Memory B cell (primary cell): Measurements from ENCODE around the gene KIRREL2.
"Not testable (repeated sequence)": the region's sequence is repeated elsewhere in the genome, so short reads cannot be mapped to it uniquely, and the experiment has no call there.

Experiments used
- ATAC-seq: fragments of 150-1000 bp; cut with Tn5 transposase; 2 replicates; pipeline ENCODE4 v1.10.0; 2021; ENCODE audit warnings: low read depth, mild to moderate bottlenecking, moderate library complexity
- DNase-seq, 2 donors: peaks; one replicate each; pipeline ENCODE4 v3.0.0; 2022; ENCODE audit warnings: low spot score in 2 of 2
- H3K27ac Mint-ChIP-seq: one replicate; pipeline ENCODE4 v1.8.0; 2022; ENCODE audit warnings: mild to moderate bottlenecking, moderate library complexity, mixed read lengths
- H3K27me3 Mint-ChIP-seq: one replicate; pipeline ENCODE4 v1.8.0; 2022; ENCODE audit warnings: mixed read lengths
- H3K36me3 Mint-ChIP-seq: one replicate; pipeline ENCODE4 v1.8.0; 2022; ENCODE audit warnings: mild to moderate bottlenecking, mixed read lengths
- H3K4me1 Mint-ChIP-seq: one replicate; pipeline ENCODE4 v1.8.0; 2022; ENCODE audit warnings: mixed read lengths
- H3K4me3 Mint-ChIP-seq: one replicate; pipeline ENCODE4 v1.8.0; 2022; ENCODE audit warnings: mild to moderate bottlenecking, moderate library complexity, mixed read lengths
- H3K9me3 Mint-ChIP-seq: one replicate; pipeline ENCODE4 v1.8.0; 2022; ENCODE audit warnings: mixed read lengths

KIRREL2 gene

DNA sequence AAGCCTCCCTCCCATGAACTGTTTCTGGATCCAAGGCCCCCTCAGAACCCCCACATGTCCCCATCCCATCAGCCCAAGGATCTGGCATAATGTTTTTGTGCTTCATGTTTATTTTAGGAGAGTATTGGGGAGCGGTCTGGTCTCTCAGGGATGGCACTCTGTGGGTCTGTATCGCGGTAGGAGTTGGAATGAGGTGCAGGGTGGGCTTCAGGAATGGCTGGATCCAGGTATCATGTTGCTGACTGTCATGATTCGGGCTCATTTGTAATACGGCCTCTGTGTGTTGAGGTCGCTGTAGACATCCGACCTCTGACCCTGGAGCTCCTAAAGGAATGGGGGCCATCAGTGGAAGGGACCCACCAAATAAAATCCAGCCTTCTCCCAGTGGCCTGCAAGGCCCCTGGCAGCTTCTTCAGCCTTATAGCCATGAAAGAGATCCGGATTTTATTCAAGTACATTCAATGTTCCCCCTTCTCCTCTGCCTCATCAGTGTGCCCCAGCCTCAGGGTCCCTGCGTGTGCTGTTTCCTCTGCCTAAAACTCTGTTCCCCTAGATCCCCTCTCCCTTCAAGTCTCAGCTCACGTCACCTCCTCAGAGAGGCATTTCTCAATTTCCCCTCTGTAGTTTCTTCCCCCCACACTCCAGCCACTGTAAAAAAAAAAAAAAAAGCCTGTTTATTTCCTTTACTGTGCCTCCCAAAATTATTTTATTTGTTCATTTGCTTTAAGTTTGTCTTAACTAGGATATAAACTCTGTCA is 47.8 kb downstream of the KIRREL2 start:
- no peaks in the 10 kb centered on the region for H3K9me3 Mint-ChIP-seq
- H3K27ac Mint-ChIP-seq: peak overlapping the region; percentile 98
- H3K36me3 Mint-ChIP-seq: peaks cover 1% of the 10 kb centered on the region
- ATAC-seq (no peak), DNase-seq (no peak)
- no peak overlapping the region for H3K4me3 Mint-ChIP-seq
- H3K27me3 Mint-ChIP-seq: no peaks in the 10 kb centered on the region
- H3K4me1 Mint-ChIP-seq: peaks cover 48% of the 10 kb centered on the region

DNA sequence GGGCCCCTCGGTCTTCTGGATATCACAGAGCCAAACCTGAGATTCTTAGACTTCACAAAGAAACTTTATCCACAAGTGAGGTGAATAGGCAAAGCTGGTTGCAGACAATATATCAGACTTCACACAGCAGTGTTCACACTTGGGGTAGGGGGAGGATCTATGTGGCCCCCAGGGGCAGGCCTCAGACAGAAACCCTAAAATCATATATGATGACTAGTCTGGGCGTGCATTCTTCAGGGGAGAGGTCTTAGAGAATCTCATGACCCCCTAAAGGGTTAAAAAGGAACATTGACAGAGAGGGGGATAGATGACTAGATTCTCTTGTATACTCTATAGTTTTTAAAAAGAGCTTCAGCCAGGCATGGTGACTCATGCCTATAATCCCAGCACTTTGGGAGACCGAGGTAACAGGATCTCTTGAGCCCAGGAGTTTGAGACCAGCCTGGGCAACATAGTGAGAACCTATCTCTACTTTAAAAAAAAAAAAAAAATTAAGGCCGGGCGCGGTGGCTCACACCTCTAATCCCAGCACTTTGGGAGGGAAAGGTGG is 48.5 kb downstream of the KIRREL2 start:
- peak overlapping the region; percentile 98 for H3K27ac Mint-ChIP-seq
- peaks cover 51% of the 10 kb centered on the region for H3K4me1 Mint-ChIP-seq
- H3K27me3 Mint-ChIP-seq: no peaks in the 10 kb centered on the region
- ATAC-seq (no peak), DNase-seq (no peak)
- H3K36me3 Mint-ChIP-seq: no peaks in the 10 kb centered on the region
- H3K4me3 Mint-ChIP-seq: no peak overlapping the region
- no peaks in the 10 kb centered on the region for H3K9me3 Mint-ChIP-seq

DNA sequence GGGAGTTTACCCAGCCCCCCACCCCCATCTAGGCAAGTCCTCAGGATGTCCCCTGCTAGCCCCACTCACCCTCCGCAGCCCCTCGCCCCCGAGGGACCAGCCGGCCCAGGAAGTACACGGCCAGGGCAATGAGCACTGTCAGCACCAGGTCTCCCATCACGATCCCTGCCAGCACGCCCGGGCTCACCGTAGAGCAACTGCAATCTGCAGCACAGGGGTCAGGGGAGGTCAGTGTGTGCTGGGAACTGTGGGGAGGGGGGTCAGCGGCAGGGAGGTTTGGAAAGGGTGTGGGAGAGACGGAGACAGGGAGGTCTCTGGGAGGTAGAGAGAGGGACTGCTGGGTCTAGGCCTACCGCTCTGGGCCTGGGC is 50.6 kb downstream of the KIRREL2 start:
- H3K27ac Mint-ChIP-seq: peak overlapping the region; percentile 72
- H3K27me3 Mint-ChIP-seq: no peaks in the 10 kb centered on the region
- H3K4me1 Mint-ChIP-seq: peaks cover 43% of the 10 kb centered on the region
- no peaks in the 10 kb centered on the region for H3K9me3 Mint-ChIP-seq
- H3K36me3 Mint-ChIP-seq: no peaks in the 10 kb centered on the region
- ATAC-seq: no peak
- DNase-seq: no peak
- H3K4me3 Mint-ChIP-seq: no peak overlapping the region

DNA sequence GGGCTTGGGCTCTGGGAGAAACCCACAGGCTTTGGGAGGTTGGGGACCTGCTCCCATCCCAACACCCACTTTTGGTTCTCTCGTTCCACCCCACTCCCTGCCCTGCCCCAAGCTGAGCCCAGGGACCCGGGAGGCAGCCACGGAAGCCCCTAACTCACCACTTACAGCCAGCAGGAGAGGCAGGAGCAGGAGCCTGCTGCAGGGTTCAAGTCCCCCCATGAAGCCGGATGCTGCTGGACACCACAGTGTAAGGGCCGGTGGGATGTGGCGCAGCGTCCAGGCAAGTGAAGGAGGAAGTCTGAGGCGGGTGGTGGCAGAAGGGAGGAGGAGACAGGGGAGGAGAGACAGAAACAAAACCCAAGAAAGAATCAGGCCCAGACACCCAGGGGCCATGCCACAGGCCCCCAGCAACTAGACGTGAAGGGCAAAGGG is 51.3 kb downstream of the KIRREL2 start, which contains the start of gene TYROBP:
TYROBP (minus strand) TSS at position 286 of the 432 bp plus-strand sequence; CDS start at position 219, 67 bp downstream.
- no peak for ATAC-seq

DNA sequence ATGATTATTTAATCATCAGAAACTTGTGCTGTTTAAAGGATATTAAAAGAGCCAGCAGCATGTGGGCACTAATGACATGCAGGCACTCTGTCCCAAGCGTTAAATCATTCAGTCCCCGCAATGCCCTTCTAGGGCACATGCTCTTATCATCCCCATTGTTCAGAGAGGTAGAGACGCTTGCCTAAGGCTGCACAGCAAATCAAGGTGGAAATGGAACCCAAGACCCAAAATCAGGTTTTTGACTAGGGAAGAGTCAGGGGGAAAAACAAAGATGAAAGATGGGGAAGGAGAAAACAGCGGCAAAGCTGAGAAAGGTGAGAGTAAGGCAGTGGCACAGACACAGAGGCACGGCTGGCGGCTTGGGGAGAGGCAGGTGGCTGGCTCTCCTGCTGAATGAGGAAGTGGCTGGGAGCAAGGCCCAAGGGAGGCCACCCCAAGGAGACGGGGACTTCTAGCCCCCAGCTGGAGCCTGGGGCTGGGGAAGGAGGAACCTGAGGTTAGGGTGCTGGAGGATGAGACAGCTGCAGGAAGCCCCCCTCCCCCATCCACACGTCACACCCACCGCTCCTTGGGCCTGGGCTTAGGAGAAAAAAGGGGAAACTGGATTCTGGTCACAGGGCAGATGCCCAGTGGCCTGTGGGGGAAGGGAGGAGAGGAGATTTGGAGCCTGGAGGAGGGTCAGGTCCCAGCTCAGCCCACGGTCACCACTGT is 52.4 kb downstream of the KIRREL2 start:
- DNase-seq (peak; percentile 74 to 85), ATAC-seq (peak; percentile 93)
- no peaks in the 10 kb centered on the region for H3K27me3 Mint-ChIP-seq
- H3K36me3 Mint-ChIP-seq: no peaks in the 10 kb centered on the region
- peak overlapping the region; percentile 82 for H3K27ac Mint-ChIP-seq
- no peaks in the 10 kb centered on the region for H3K9me3 Mint-ChIP-seq
- peaks cover 32% of the 10 kb centered on the region for H3K4me1 Mint-ChIP-seq
- peak overlapping the region; percentile 55 for H3K4me3 Mint-ChIP-seq

More for the DNA sequence above, 51.3 kb downstream of the KIRREL2 start, which contains the start of gene TYROBP:
- Mint-ChIP-seq H3K27ac (peak within 1 kb of the TSS; percentile 82), H3K27me3 (no peaks in the 10 kb centered on the region), H3K4me1 (peaks cover 38% of the 10 kb centered on the region), H3K9me3 (no peaks in the 10 kb centered on the region), H3K4me3 (peak within 1 kb of the TSS; percentile 55), H3K36me3 (no peaks in the 10 kb centered on the region)
- DNase-seq: no peak

DNA sequence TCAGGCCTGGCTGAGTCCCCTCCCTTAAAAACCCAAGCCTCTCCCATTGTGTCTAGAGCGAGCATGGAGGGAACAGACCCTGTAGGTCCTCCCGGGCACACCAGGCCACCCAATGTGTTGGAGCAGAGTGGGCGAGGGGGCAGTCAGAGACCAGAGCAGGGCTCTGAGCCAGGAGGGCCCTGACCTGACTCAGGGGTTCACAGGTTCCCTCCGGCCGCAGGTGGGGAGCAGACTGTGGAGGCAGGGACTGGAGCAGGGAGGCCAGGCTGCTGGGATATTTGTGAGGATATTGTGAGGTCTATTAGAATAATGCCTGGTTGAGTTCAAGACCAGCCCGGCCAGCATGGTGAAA is 52.9 kb downstream of the KIRREL2 start:
- H3K27ac Mint-ChIP-seq: peak overlapping the region; percentile 82
- no peaks in the 10 kb centered on the region for H3K27me3 Mint-ChIP-seq
- H3K9me3 Mint-ChIP-seq: no peaks in the 10 kb centered on the region
- ATAC-seq: no peak
- no peak for DNase-seq
- no peaks in the 10 kb centered on the region for H3K36me3 Mint-ChIP-seq
- peak overlapping the region; percentile 55 for H3K4me3 Mint-ChIP-seq
- peaks cover 29% of the 10 kb centered on the region for H3K4me1 Mint-ChIP-seq

DNA sequence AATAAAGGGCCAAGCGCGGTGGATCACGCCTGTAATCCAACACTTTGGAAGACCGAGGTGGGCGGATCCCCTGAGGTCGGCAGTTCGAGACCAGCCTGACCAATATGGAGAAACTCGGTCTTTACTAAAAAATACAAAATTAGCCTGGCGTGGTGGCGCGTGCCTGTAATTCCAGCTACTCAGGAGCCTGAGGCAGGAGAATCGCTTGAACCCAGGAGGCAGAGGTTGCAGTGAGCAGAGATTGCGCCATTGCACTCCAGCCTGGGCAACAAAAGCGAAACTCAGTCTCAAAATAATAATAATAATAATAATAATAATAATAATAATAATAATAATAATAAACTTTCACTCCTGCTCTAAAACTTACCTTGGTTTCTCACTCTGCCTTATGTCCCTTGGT is 53.6 kb downstream of the KIRREL2 start:
- Mint-ChIP-seq H3K4me1 (peaks cover 30% of the 10 kb centered on the region), H3K27ac (peak overlapping the region; percentile 82)
- not testable (repeated sequence) for H3K36me3 Mint-ChIP-seq

DNA sequence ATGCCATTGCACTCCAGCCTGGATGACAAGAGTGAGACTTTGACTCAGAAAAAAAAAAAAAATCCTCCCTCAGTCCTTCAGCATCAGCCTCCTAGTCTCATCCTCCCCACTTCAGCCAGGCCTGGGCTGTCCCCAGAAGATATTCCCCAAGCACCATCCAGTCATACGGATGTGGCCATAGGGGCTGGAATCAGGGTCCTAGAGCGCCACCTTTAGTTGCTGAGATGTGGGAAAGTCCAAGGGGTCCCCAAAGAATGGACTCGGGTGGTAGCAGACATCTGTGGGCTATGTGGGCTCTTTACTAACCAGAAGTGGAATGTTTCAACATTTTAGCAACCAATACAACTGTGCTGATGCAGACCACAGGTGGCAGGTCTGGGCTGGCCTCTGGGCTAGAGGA is 54.5 kb downstream of the KIRREL2 start:
- Mint-ChIP-seq H3K4me1 (peaks cover 30% of the 10 kb centered on the region), H3K4me3 (no peak overlapping the region), H3K9me3 (no peaks in the 10 kb centered on the region), H3K27ac (peak overlapping the region; percentile 62), H3K36me3 (no peaks in the 10 kb centered on the region), H3K27me3 (no peaks in the 10 kb centered on the region)
- ATAC-seq (no peak), DNase-seq (no peak)

More for the DNA sequence above, 53.6 kb downstream of the KIRREL2 start:
- H3K27me3 Mint-ChIP-seq, H3K9me3 Mint-ChIP-seq, DNase-seq, ATAC-seq, H3K4me3 Mint-ChIP-seq: not testable (repeated sequence)

DNA sequence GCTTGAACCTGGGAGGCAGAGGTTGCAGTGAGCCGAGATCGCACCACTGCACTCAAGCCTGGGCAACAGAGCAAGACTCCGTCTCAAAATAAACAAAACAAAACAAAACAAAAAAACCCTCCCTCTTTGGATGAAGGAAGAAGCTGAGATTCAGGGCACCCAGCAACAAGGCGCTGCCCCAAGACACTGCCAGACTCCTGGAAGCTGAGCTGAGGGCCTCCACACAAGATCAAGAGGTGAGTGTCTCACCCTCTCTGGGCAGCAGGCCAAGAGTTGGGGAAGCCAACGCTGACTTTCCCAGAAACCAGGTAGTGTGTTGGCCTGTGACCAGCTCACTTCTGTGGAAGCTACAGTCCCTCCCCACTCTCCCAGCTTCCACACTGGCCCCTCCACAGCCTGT is 55.1 kb downstream of the KIRREL2 start:
- Mint-ChIP-seq H3K27me3 (no peaks in the 10 kb centered on the region), H3K27ac (peak overlapping the region; percentile 62)

DNA sequence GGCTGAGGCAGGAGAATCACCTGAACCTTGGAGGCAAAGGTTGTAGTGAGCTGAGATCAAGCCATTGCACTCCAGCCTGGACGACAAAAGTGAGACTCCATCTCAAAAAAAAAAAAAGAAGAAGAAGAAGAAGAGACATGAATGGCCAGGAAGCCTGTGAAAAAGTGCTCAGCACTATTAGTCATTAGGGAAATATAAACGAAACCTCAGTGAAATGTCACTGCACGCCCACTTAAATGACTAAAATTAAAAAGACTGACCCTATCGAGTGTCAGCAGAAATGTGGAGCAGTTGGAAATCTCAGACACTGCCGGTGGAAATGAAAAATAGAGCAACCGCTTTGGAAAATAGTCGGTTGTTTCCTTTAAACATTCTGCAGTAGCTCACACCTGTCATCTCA is 56.9 kb downstream of the KIRREL2 start:
- no peak overlapping the region for H3K27ac Mint-ChIP-seq
- no peak for DNase-seq
- no peak for ATAC-seq
- H3K27me3 Mint-ChIP-seq: no peaks in the 10 kb centered on the region
- no peaks in the 10 kb centered on the region for H3K9me3 Mint-ChIP-seq
- H3K36me3 Mint-ChIP-seq: no peaks in the 10 kb centered on the region
- H3K4me3 Mint-ChIP-seq: no peak overlapping the region
- peaks cover 21% of the 10 kb centered on the region for H3K4me1 Mint-ChIP-seq

More for the DNA sequence above, 55.1 kb downstream of the KIRREL2 start:
- DNase-seq: no peak
- Mint-ChIP-seq H3K9me3 (no peaks in the 10 kb centered on the region), H3K4me1 (peaks cover 30% of the 10 kb centered on the region), H3K4me3 (no peak overlapping the region), H3K36me3 (no peaks in the 10 kb centered on the region)
- ATAC-seq: no peak

DNA sequence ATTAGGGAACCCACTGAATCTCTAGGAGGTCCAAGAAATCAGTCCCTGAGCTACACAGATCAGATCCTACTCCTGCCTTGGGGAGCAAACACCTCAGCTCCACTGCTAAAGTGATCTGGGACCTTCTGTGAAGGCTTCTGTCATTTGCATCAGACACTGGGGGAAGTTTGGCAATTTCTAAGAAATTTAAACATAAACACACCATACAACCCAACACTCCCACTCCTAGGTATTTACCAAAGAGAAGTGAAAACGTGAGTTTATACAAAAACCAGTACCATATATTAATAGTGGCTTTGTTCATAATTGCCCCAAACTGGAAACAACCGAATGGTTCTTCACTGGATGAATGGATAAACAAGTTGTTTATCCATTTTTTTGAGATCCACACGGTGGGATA is 58.7 kb downstream of the KIRREL2 start:
- ATAC-seq: no peak
- Mint-ChIP-seq H3K4me3 (no peak overlapping the region), H3K9me3 (no peaks in the 10 kb centered on the region), H3K27me3 (no peaks in the 10 kb centered on the region), H3K4me1 (peaks cover 11% of the 10 kb centered on the region), H3K36me3 (no peaks in the 10 kb centered on the region), H3K27ac (no peak overlapping the region)
- DNase-seq: no peak
